MM.1S (cell line): ENCODE measurements around the gene BEND6.

Experiments used
- DNase-seq: peaks from one replicate; pipeline ENCODE4 v3.0.0-alpha.2; 2015
- H2AFZ ChIP-seq: fragments of 300-600 bp; sonication (generic); 2 replicates; pipeline ENCODE4 v1.6.0; 2016; ENCODE audit warnings: antibody characterized with exemption, low read length
- H3F3A ChIP-seq: fragments of 300-600 bp; sonication (generic); 2 replicates; pipeline ENCODE4 v1.6.1; 2016; ENCODE audit warnings: mild to moderate bottlenecking, antibody characterized with exemption, low read length, moderate library complexity, mixed read lengths; ENCODE audit not compliant: insufficient read depth
- H3K27ac ChIP-seq: fragments of 300-600 bp; sonication (generic); 2 replicates; pipeline ENCODE4 v1.5.1; 2016; ENCODE audit warnings: mild to moderate bottlenecking, low read length
- H3K27me3 ChIP-seq: fragments of 300-600 bp; sonication (generic); replicated peaks from 2 replicates; pipeline ENCODE4 v1.6.0; 2016; ENCODE audit warnings: low read length; ENCODE audit not compliant: insufficient read depth
- H3K36me3 ChIP-seq: fragments of 300-600 bp; sonication (generic); replicated peaks from 2 replicates; pipeline ENCODE4 v1.6.1; 2016; ENCODE audit warnings: mild to moderate bottlenecking, low read length, mixed read lengths; ENCODE audit not compliant: insufficient read depth
- H3K4me1 ChIP-seq: fragments of 300-600 bp; sonication (generic); 2 replicates; pipeline ENCODE4 v1.6.1; 2016; ENCODE audit warnings: low read length, mixed read lengths
- H3K4me2 ChIP-seq: fragments of 300-600 bp; sonication (generic); 2 replicates; pipeline ENCODE4 v1.6.0; 2016; ENCODE audit warnings: low read depth, low read length
- H3K4me3 ChIP-seq: fragments of 300-600 bp; sonication (generic); 2 replicates; pipeline ENCODE4 v1.5.1; 2016; ENCODE audit warnings: low read length, mixed read lengths
- H3K79me2 ChIP-seq: fragments of 300-600 bp; sonication (generic); 2 replicates; pipeline ENCODE4 v1.6.1; 2016; ENCODE audit warnings: mixed run types, low read length, mixed read lengths
- H3K9ac ChIP-seq: fragments of 300-600 bp; sonication (generic); 2 replicates; pipeline ENCODE4 v1.6.1; 2016; ENCODE audit warnings: low read length, mixed read lengths
- H3K9me2 ChIP-seq: fragments of 300-600 bp; sonication (generic); replicated peaks from 2 replicates; pipeline ENCODE4 v1.6.1; 2016; ENCODE audit warnings: mild to moderate bottlenecking, low read length, mixed read lengths; ENCODE audit not compliant: insufficient read depth
- H3K9me3 ChIP-seq: fragments of 300-600 bp; sonication (generic); replicated peaks from 2 replicates; pipeline ENCODE4 v1.6.1; 2016; ENCODE audit warnings: mild to moderate bottlenecking, low read length, mixed read lengths; ENCODE audit not compliant: insufficient read depth
- H4K20me1 ChIP-seq: fragments of 300-600 bp; sonication (generic); 2 replicates; pipeline ENCODE4 v1.6.1; 2016; ENCODE audit warnings: mild to moderate bottlenecking, low read length, moderate library complexity, mixed read lengths; ENCODE audit not compliant: insufficient read depth
- CTCF ChIP-seq: fragments of 300-600 bp; sonication (generic); IDR thresholded peaks from 2 replicates; pipeline ENCODE4 v1.5.1; 2016; ENCODE audit warnings: antibody characterized with exemption, low read length, mixed read lengths
- EZH2 ChIP-seq: fragments of 300-600 bp; sonication (generic); optimal IDR thresholded peaks from 2 replicates; pipeline ENCODE3; 2017; ENCODE audit warnings: low read depth, mild to moderate bottlenecking, antibody characterized with exemption, low read length, mixed read lengths
- EZH2phosphoT487 ChIP-seq: fragments of 300-600 bp; sonication (generic); IDR thresholded peaks from 2 replicates; pipeline ENCODE4 v1.6.1; 2018; ENCODE audit warnings: antibody characterized with exemption, low read length

BEND6 gene

GRCh38 chr6:57072108-57072507, 117.2 kb downstream of the BEND6 start:
- Histone ChIP-seq H3K79me2 (no peaks in the 10 kb centered on the region), H3K9me3 (no peaks in the 10 kb centered on the region), H3K27ac (no peak overlapping the region), H2AFZ (no peak overlapping the region), H3K9me2 (no peaks in the 10 kb centered on the region), H3K9ac (no peak overlapping the region), H3K4me3 (no peak overlapping the region), H3K36me3 (no peaks in the 10 kb centered on the region), H4K20me1 (no peaks in the 10 kb centered on the region), H3K4me2 (no peak overlapping the region), H3K4me1 (no peaks in the 10 kb centered on the region), H3K27me3 (no peaks in the 10 kb centered on the region), H3F3A (no peaks in the 10 kb centered on the region)
- no peak for DNase-seq
- TF ChIP-seq EZH2phosphoT487 (no peak), EZH2 (no peak), CTCF (no peak)

GRCh38 chr6:57074383-57074782, 119.5 kb downstream of the BEND6 start:
- Histone ChIP-seq H3K4me3 (no peak overlapping the region), H3K9ac (no peak overlapping the region), H3K27me3 (no peaks in the 10 kb centered on the region), H3K4me1 (no peaks in the 10 kb centered on the region), H3K36me3 (no peaks in the 10 kb centered on the region), H3K27ac (no peak overlapping the region), H2AFZ (no peak overlapping the region), H3F3A (no peaks in the 10 kb centered on the region), H4K20me1 (no peaks in the 10 kb centered on the region), H3K79me2 (no peaks in the 10 kb centered on the region), H3K4me2 (no peak overlapping the region), H3K9me3 (no peaks in the 10 kb centered on the region), H3K9me2 (no peaks in the 10 kb centered on the region)
- DNase-seq = no peak
- TF ChIP-seq EZH2phosphoT487 (no peak), CTCF (no peak), EZH2 (no peak)

- Histone ChIP-seq H3K79me2 (no peaks in the 10 kb centered on the region), H2AFZ (no peak overlapping the region), H3K9ac (no peak overlapping the region), H3K4me2 (no peak overlapping the region), H3K9me2 (no peaks in the 10 kb centered on the region), H3K4me1 (no peaks in the 10 kb centered on the region), H3K27ac (no peak overlapping the region), H3K4me3 (no peak overlapping the region), H3K36me3 (no peaks in the 10 kb centered on the region), H3K27me3 (no peaks in the 10 kb centered on the region), H4K20me1 (no peaks in the 10 kb centered on the region), H3F3A (no peaks in the 10 kb centered on the region), H3K9me3 (no peaks in the 10 kb centered on the region)
- no peak for TF ChIP-seq EZH2phosphoT487
- no peak for TF ChIP-seq EZH2
- TF ChIP-seq CTCF = 0 out of 2 replicates have a peak, but pooled peaks have one; percentile 6
- no peak for DNase-seq
Observed at GRCh38 chr6:57075092-57075491, 120.2 kb downstream of the BEND6 start.
